ENCODE results near the gene EVPLL.
"Not testable (repeated sequence)": the region's sequence is repeated elsewhere in the genome, so short reads cannot be mapped to it uniquely, and the experiment has no call there.

EVPLL gene

GRCh38 chr17:18377437-18378204 is at the start of gene EVPLL:
Gene EVPLL (plus strand): TSS chr17:18377778. CDS start chr17:18380938, 3,160 bp downstream.
- no peak within 1 kb of the TSS for H3K27ac ChIP-seq
- TF ChIP-seq CTCF (conservative IDR thresholded peaks at IDR 0.05): no peak

GRCh38 chr17:18328643-18329204 is 48.9 kb upstream of the EVPLL start:
- H3K27ac ChIP-seq: no peak overlapping the region
- TF ChIP-seq CTCF (conservative IDR thresholded peaks at IDR 0.05): no peak

- no peak for TF ChIP-seq CTCF (conservative IDR thresholded peaks at IDR 0.05)
These were observed 45.7 kb upstream of the EVPLL start for GRCh38 chr17:18331879-18332278.

GRCh38 chr17:18332909-18333489 is 44.6 kb upstream of the EVPLL start:
- H3K27ac ChIP-seq: no peak overlapping the region
- TF ChIP-seq CTCF (conservative IDR thresholded peaks at IDR 0.05): no peak

More at GRCh38 chr17:18331879-18332278, 45.7 kb upstream of the EVPLL start:
- H3K27ac ChIP-seq: no peak overlapping the region

- not testable (repeated sequence) for H3K27ac ChIP-seq
These were observed 39.4 kb upstream of the EVPLL start for GRCh38 chr17:18338158-18338557.

- no peak for TF ChIP-seq CTCF (conservative IDR thresholded peaks at IDR 0.05)
- no peak overlapping the region for H3K27ac ChIP-seq
These were observed 37.6 kb upstream of the EVPLL start for GRCh38 chr17:18339933-18340332.

- H3K27ac ChIP-seq: no peak overlapping the region
These were observed 33.6 kb upstream of the EVPLL start for GRCh38 chr17:18344021-18344420.

More at GRCh38 chr17:18344021-18344420, 33.6 kb upstream of the EVPLL start:
- no peak for TF ChIP-seq CTCF (conservative IDR thresholded peaks at IDR 0.05)

Data from VCaP (cell line).